ENCODE data around the gene ICAM3. TPM values are rescaled to one million over a fixed set of nuclear protein-coding genes. Genes with fewer than 3 reads are reported as not detected.
A peak's percentile ranks its signal among the peaks of the same experiment; 100 is the strongest.

ICAM3 gene
- total RNA-seq, 2 experiments from 2014 or later, result 194 to 202 TPM

GRCh38 chr19:10317857-10318462, 21.5 kb downstream of the ICAM3 start:
- DNase-seq, result no peak
- POLR2A ChIA-PET, result interaction anchor here (1.4 kb wide), 1 partner anchor 12 kb away, joined by 4 read pairs; no protein-coding TSS in a partner anchor
- ATAC-seq, result no peak

GRCh38 chr19:10317045-10317856, 22.2 kb downstream of the ICAM3 start:
- ChIA-PET CTCF (interaction anchor here (0.5 kb wide), 1 partner anchor 1440 kb away, joined by 3 read pairs; no protein-coding TSS in a partner anchor), POLR2A (interaction anchor here (0.7 kb wide), 1 partner anchor 15 kb away, joined by 4 read pairs; no protein-coding TSS in a partner anchor)
- Mint-ChIP-seq H3K27ac (no peak overlapping the region), H3K9me3 (ENCODE audit: insufficient read depth) (no peaks in the 10 kb centered on the region), H3K36me3 (ENCODE audit: low read depth) (peaks cover 36% of the 10 kb centered on the region), H3K4me1 (ENCODE audit: low read depth) (peaks cover 17% of the 10 kb centered on the region), H3K4me3 (no peak overlapping the region), H3K27me3 (ENCODE audit: low read depth) (no peaks in the 10 kb centered on the region)
- no peak for ATAC-seq
- no peak for DNase-seq

More at GRCh38 chr19:10317857-10318462, 21.5 kb downstream of the ICAM3 start:
- Mint-ChIP-seq H3K36me3 (ENCODE audit: low read depth) (peaks cover 36% of the 10 kb centered on the region), H3K27me3 (ENCODE audit: low read depth) (no peaks in the 10 kb centered on the region), H3K27ac (no peak overlapping the region), H3K9me3 (ENCODE audit: insufficient read depth) (no peaks in the 10 kb centered on the region), H3K4me3 (no peak overlapping the region), H3K4me1 (ENCODE audit: low read depth) (peaks cover 17% of the 10 kb centered on the region)
- CTCF ChIA-PET, result no interaction called here

GRCh38 chr19:10316229-10317044, 23.0 kb downstream of the ICAM3 start:
- no peak for ATAC-seq
- Mint-ChIP-seq H3K4me3 (peak overlapping the region; percentile 83), H3K4me1 (ENCODE audit: low read depth) (peaks cover 17% of the 10 kb centered on the region), H3K27me3 (ENCODE audit: low read depth) (no peaks in the 10 kb centered on the region), H3K9me3 (ENCODE audit: insufficient read depth) (no peaks in the 10 kb centered on the region), H3K36me3 (ENCODE audit: low read depth) (peaks cover 28% of the 10 kb centered on the region), H3K27ac (peak overlapping the region; percentile 74)
- POLR2A ChIA-PET, result interaction anchor here (0.5 to 0.7 kb wide), 2 partner anchors 15 to 444 kb away, joined by 3 to 4 read pairs; no protein-coding TSS in a partner anchor
- no peak for DNase-seq
- CTCF ChIA-PET, result interaction anchor here (0.5 kb wide), 1 partner anchor 1441 kb away, joined by 3 read pairs; no protein-coding TSS in a partner anchor

GRCh38 chr19:10315335-10316214, 23.8 kb downstream of the ICAM3 start, which contains the start of gene FDX2:
TSS of gene FDX2 (minus strand) at chr19:10316015. CDS start at chr19:10315996, 19 bp downstream.
- ChIA-PET POLR2A (interaction anchor here (0.5 to 0.8 kb wide), 2 partner anchors 18 to 37 kb away, joined by 3 read pairs; no protein-coding TSS in a partner anchor), CTCF (interaction anchor here (2.0 kb wide), 1 partner anchor 57 kb away, joined by 4 read pairs; no protein-coding TSS in a partner anchor)
- Mint-ChIP-seq H3K4me3 (peak within 1 kb of the TSS; percentile 83), H3K27ac (peak within 1 kb of the TSS; percentile 74), H3K36me3 (ENCODE audit: low read depth) (peaks cover 28% of the 10 kb centered on the region), H3K9me3 (ENCODE audit: insufficient read depth) (no peaks in the 10 kb centered on the region), H3K4me1 (ENCODE audit: low read depth) (peaks cover 17% of the 10 kb centered on the region), H3K27me3 (ENCODE audit: low read depth) (no peaks in the 10 kb centered on the region)
- DNase-seq, result peak; percentile 91
- ATAC-seq, result peak; percentile 87

- DNase-seq, result no peak
- no peaks in the 10 kb centered on the region for H3K27me3 Mint-ChIP-seq (ENCODE audit: low read depth)
- H3K9me3 Mint-ChIP-seq (ENCODE audit: insufficient read depth), result no peaks in the 10 kb centered on the region
- no peaks in the 10 kb centered on the region for H3K36me3 Mint-ChIP-seq (ENCODE audit: low read depth)
- POLR2A ChIA-PET, result no interaction called here
- peaks cover 8% of the 10 kb centered on the region for H3K4me1 Mint-ChIP-seq (ENCODE audit: low read depth)
- H3K27ac Mint-ChIP-seq, result no peak within 1 kb of the TSS
- H3K4me3 Mint-ChIP-seq, result no peak within 1 kb of the TSS
- ATAC-seq, result no peak
- CTCF ChIA-PET, result no interaction called here
These were observed 30.0 kb downstream of the ICAM3 start, which contains the start of gene ZGLP1 for GRCh38 chr19:10309423-10309822. TSS of gene ZGLP1 (minus strand) at chr19:10309815.

GRCh38 chr19:10306327-10306726, 33.1 kb downstream of the ICAM3 start:
- no peak overlapping the region for H3K27ac Mint-ChIP-seq
- H3K27me3 Mint-ChIP-seq (ENCODE audit: low read depth), result peaks cover 3% of the 10 kb centered on the region
- peaks cover 6% of the 10 kb centered on the region for H3K4me1 Mint-ChIP-seq (ENCODE audit: low read depth)
- no peak overlapping the region for H3K4me3 Mint-ChIP-seq
- POLR2A ChIA-PET, result no interaction called here
- DNase-seq, result no peak
- H3K9me3 Mint-ChIP-seq (ENCODE audit: insufficient read depth), result no peaks in the 10 kb centered on the region
- H3K36me3 Mint-ChIP-seq (ENCODE audit: low read depth), result no peaks in the 10 kb centered on the region
- ATAC-seq, result no peak
- CTCF ChIA-PET, result interaction anchor here (1.2 kb wide), 1 partner anchor 83 kb away, joined by 5 read pairs; no protein-coding TSS in a partner anchor

- ATAC-seq (no peak), DNase-seq (no peak)
- Mint-ChIP-seq H3K27me3 (ENCODE audit: low read depth) (peaks cover 3% of the 10 kb centered on the region), H3K9me3 (ENCODE audit: insufficient read depth) (no peaks in the 10 kb centered on the region), H3K27ac (no peak overlapping the region), H3K36me3 (ENCODE audit: low read depth) (no peaks in the 10 kb centered on the region), H3K4me3 (no peak overlapping the region), H3K4me1 (ENCODE audit: low read depth) (peaks cover 6% of the 10 kb centered on the region)
- ChIA-PET CTCF (interaction anchor here (1.2 to 1.7 kb wide), 2 partner anchors 36 to 84 kb away, joined by 4 to 5 read pairs; no protein-coding TSS in a partner anchor), POLR2A (interaction anchor here (0.6 kb wide), 1 partner anchor 35 kb away, joined by 3 read pairs; no protein-coding TSS in a partner anchor)
These were observed 34.2 kb downstream of the ICAM3 start for GRCh38 chr19:10305139-10305806.

- ChIA-PET CTCF (interaction anchor here (1.2 to 2.0 kb wide), 3 partner anchors 30 to 89 kb away, joined by 3 to 7 read pairs (median 6); no protein-coding TSS in a partner anchor), POLR2A (interaction anchor here (0.6 to 1.2 kb wide), 2 partner anchors 81 to 1153 kb away, joined by 3 read pairs; partner anchors contain the start of gene TYK2)
- H3K4me1 Mint-ChIP-seq (ENCODE audit: low read depth), result peaks cover 16% of the 10 kb centered on the region
- H3K27me3 Mint-ChIP-seq (ENCODE audit: low read depth), result peaks cover 19% of the 10 kb centered on the region
- H3K9me3 Mint-ChIP-seq (ENCODE audit: insufficient read depth), result no peaks in the 10 kb centered on the region
- DNase-seq, result no peak
- no peak overlapping the region for H3K4me3 Mint-ChIP-seq
- peaks cover 2% of the 10 kb centered on the region for H3K36me3 Mint-ChIP-seq (ENCODE audit: low read depth)
- ATAC-seq, result no peak
- H3K27ac Mint-ChIP-seq, result no peak overlapping the region
These were observed 39.6 kb downstream of the ICAM3 start for GRCh38 chr19:10299545-10300458.

GRCh38 chr19:10295847-10296591, 43.4 kb downstream of the ICAM3 start:
- ATAC-seq (no peak), DNase-seq (no peak)
- H3K4me1 Mint-ChIP-seq (ENCODE audit: low read depth), result peaks cover 47% of the 10 kb centered on the region
- H3K4me3 Mint-ChIP-seq, result peak overlapping the region; percentile 68
- ChIA-PET POLR2A (interaction anchor here (0.8 to 0.9 kb wide), 3 partner anchors 17 to 25 kb away, joined by 3 to 4 read pairs (median 3); partner anchors contain the start of gene ICAM1), CTCF (interaction anchor here (0.8 to 1.6 kb wide), 6 partner anchors 10 to 120 kb away, joined by 3 to 7 read pairs (median 3); partner anchors contain the start of gene ICAM4)
- peak overlapping the region; percentile 71 for H3K27ac Mint-ChIP-seq
- peaks cover 7% of the 10 kb centered on the region for H3K36me3 Mint-ChIP-seq (ENCODE audit: low read depth)
- peaks cover 49% of the 10 kb centered on the region for H3K27me3 Mint-ChIP-seq (ENCODE audit: low read depth)
- H3K9me3 Mint-ChIP-seq (ENCODE audit: insufficient read depth), result no peaks in the 10 kb centered on the region

Measured in activated CD8-positive, alpha-beta T cell treated with anti-CD3 and anti-CD28 coated beads, Interleukin-2, amount 10 ng/mL, durations not matched to agents 7 days and 5 days (primary cell).